Panc1 (cell line): ENCODE measurements around the gene FBRSL1. TPM values are rescaled to one million over a fixed set of nuclear protein-coding genes. Genes with fewer than 3 reads are reported as not detected.

Experiments used
- ATAC-seq: fragments of 200-7000 bp; cut with Tn5 transposase; 2 replicates; pipeline ENCODE4 v1.9.1; 2020; ENCODE audit warnings: mild to moderate bottlenecking, moderate library complexity
- BruUV-seq: library from RNA; stranded (reverse); fragments of 400-500 nt; replicated peaks from 2 replicates; lab custom pipeline; 2021; lab: Mats Ljungman, UMichigan
- CTCF ChIA-PET: fragments of 300-600 bp; sonication (Branson Sonifier 250); formaldehyde crosslinking; loops from one replicate; lab custom pipeline; 2022; ENCODE audit warnings: antibody characterized with exemption; lab: Charles Lee
- POLR2A ChIA-PET: fragments of 300-600 bp; sonication (Branson Sonifier 250); formaldehyde crosslinking; loops from one replicate; lab custom pipeline; 2022; ENCODE audit warnings: antibody characterized with exemption; lab: Charles Lee
- DNase-seq: peaks from one replicate; pipeline ENCODE4 v3.0.0-alpha.2; 2010; ENCODE audit warnings: low read depth, low spot score
- H3K27ac ChIP-seq: 2 replicates; pipeline ENCODE4 v1.5.1; 2011; ENCODE audit warnings: mild to moderate bottlenecking, low read length, inconsistent platforms
- H3K27me3 ChIP-seq: fragments of 200-500 bp; sonication (Bioruptor generic); 2 replicates; pipeline ENCODE4 v1.6.0; 2014; ENCODE audit warnings: low read length, inconsistent platforms; ENCODE audit not compliant: control insufficient read depth, insufficient read depth
- H3K36me3 ChIP-seq: fragments of 200-500 bp; sonication (Bioruptor generic); 2 replicates; pipeline ENCODE4 v1.5.1; 2014; ENCODE audit warnings: inconsistent platforms, mild to moderate bottlenecking, low read length, moderate library complexity; ENCODE audit not compliant: control insufficient read depth, insufficient read depth
- H3K4me1 ChIP-seq: 2 replicates; pipeline ENCODE4 v1.5.1; 2011; ENCODE audit warnings: inconsistent platforms, mild to moderate bottlenecking, low read length, moderate library complexity; ENCODE audit not compliant: control insufficient read depth, insufficient read depth
- H3K4me3 ChIP-seq, 2 experiments: 2 replicates each; pipeline ENCODE4 v1.5.1; 2011 to 2012; ENCODE audit warnings: low read depth in 2 of 2, low read length in 2 of 2, mild to moderate bottlenecking in 2 of 2, inconsistent platforms in 1 of 2, moderate library complexity in 1 of 2
- H3K9me3 ChIP-seq: fragments of 200-500 bp; sonication (Bioruptor generic); 2 replicates; pipeline ENCODE4 v1.5.1; 2014; ENCODE audit warnings: low read depth, mild to moderate bottlenecking, inconsistent platforms, low read length, moderate library complexity; ENCODE audit not compliant: control insufficient read depth, insufficient read depth
- CTCF ChIP-seq: fragments of 450-650 bp; IDR thresholded peaks from 2 replicates; pipeline ENCODE4 v1.5.1; 2017; ENCODE audit warnings: mild to moderate bottlenecking
- POLR2AphosphoS5 ChIP-seq: IDR thresholded peaks from 2 replicates; pipeline ENCODE4 v1.6.1; 2012; ENCODE audit warnings: mild to moderate bottlenecking, low read depth, low read length, moderate library complexity
- REST ChIP-seq, 2 experiments: IDR thresholded peaks; 2 replicates each; pipeline ENCODE4 v1.6.1; 2011 to 2012; ENCODE audit warnings: low read depth in 2 of 2, control low read depth in 1 of 2, low read length in 1 of 2, mild to moderate bottlenecking in 1 of 2, moderate library complexity in 1 of 2; ENCODE audit not compliant: insufficient read depth in 1 of 2
- SIN3A ChIP-seq: IDR thresholded peaks from 2 replicates; pipeline ENCODE4 v1.6.1; 2012; ENCODE audit warnings: low read depth, mild to moderate bottlenecking, low read length, moderate library complexity, borderline replicate concordance; ENCODE audit not compliant: insufficient read depth
- TCF7L2 ChIP-seq: IDR thresholded peaks from 2 replicates; pipeline ENCODE4 v1.6.1; 2011; ENCODE audit warnings: mild to moderate bottlenecking, low read depth, low read length, inconsistent platforms
- in situ Hi-C: cut with HindIII; loops from 2 replicates; pipeline ENCODE4 v1.10.0; 2016; ENCODE audit warnings: low sequenced_read_pairs, low pct_unique_long_range_greater_than_20kb
- intact Hi-C: fragments of 100-400 bp; cut with micrococcal nuclease; formaldehyde crosslinking; loops from one replicate; pipeline ENCODE4 v1.10.0; 2022; ENCODE audit not compliant: unreplicated experiment
- total RNA-seq: library from RNA; stranded (reverse); gene quantifications from one replicate; pipeline ENCODE4 v1.2.1, GENCODE V29; 2021; ENCODE audit not compliant: unreplicated experiment

FBRSL1 gene
- total RNA-seq, 1 experiment from 2014 or later: 104 TPM

DNA sequence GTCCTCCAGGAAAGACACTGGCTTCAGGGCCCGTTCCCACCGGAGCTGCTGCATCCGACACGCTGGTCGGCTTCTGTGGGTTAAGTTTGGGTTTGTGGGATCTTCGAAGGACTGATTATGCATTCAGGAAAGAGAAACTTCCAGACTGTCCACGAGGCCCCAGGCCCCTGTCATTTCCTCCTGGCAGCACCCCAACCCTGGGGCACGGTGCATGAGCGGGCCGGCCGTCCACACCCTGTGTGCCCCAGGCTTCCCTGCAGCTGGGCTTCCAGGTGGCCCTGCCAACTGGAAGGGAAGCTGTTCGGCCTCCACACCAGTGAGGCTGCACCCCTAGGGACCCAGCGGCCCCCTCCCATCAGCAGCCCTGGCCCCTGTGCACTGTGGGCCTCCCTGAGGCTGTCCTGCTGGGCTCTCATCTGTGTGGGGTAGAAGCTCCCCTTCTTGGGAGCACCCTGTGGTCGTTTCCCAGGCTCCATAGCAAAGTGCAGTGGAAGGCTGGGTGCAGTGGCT lies 9.3 kb upstream of the FBRSL1 start:
- in situ Hi-C loops (no loop called here), intact Hi-C loops (no loop called here)
- no TSS peak for BruUV-seq
- no peak for TF ChIP-seq CTCF
- TF ChIP-seq POLR2AphosphoS5: no peak
- TF ChIP-seq SIN3A: no peak
- TF ChIP-seq TCF7L2: no peak
- no peak for TF ChIP-seq REST (IDR thresholded peaks at IDR 0.05; ENCODE audit: insufficient read depth in 1 of 2, low read depth in 2 of 2, low read length in 1 of 2)
- Histone ChIP-seq H3K36me3 (no peaks in the 10 kb centered on the region), H3K4me1 (no peaks in the 10 kb centered on the region), H3K27me3 (no peaks in the 10 kb centered on the region), H3K4me3 (no peak overlapping the region), H3K27ac (no peak overlapping the region), H3K9me3 (no peaks in the 10 kb centered on the region)
- ChIA-PET POLR2A (no interaction called here), CTCF (no interaction called here)
- DNase-seq: no peak
- ATAC-seq: no peak

DNA sequence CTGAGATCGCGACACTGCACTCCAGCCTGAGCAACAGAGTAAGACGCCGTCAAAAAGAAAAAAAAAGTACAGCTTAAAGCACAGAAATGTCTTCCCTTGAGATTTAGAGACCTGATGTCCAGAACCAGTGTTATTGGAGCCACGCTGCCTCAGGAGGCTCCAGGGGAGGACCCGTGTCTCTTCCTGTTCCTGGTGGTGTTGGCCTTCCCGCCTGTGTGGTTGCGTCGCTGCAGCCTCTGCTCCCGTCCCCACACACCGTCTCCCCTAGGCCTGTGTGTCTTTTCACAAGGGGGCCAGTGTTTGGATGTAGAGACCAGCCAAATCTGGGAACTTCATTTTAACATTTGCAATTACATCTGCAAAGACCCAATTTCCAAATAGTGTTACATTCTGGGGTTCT lies 8.6 kb upstream of the FBRSL1 start:
- BruUV-seq: no TSS peak
- intact Hi-C loops: no loop called here
- Histone ChIP-seq H3K4me1 (no peaks in the 10 kb centered on the region), H3K4me3 (no peak overlapping the region), H3K36me3 (no peaks in the 10 kb centered on the region), H3K9me3 (no peaks in the 10 kb centered on the region), H3K27ac (no peak overlapping the region), H3K27me3 (no peaks in the 10 kb centered on the region)
- no peak for DNase-seq
- no peak for ATAC-seq
- TF ChIP-seq TCF7L2 (no peak), CTCF (no peak), POLR2AphosphoS5 (no peak), REST (IDR thresholded peaks at IDR 0.05; ENCODE audit: insufficient read depth in 1 of 2, low read depth in 2 of 2, low read length in 1 of 2) (no peak), SIN3A (no peak)
- ChIA-PET POLR2A (no interaction called here), CTCF (no interaction called here)
- in situ Hi-C loops: no loop called here
